NCI-H2029 (cell line): Measurements from ENCODE around the gene EXOC3.
"Not testable (repeated sequence)": the region's sequence is repeated elsewhere in the genome, so short reads cannot be mapped to it uniquely, and the experiment has no call there.

Experiments
- DNase-seq: peaks from one replicate; lab custom pipeline; 2025; lab: John Stamatoyannopoulos, UW

EXOC3 gene

DNA sequence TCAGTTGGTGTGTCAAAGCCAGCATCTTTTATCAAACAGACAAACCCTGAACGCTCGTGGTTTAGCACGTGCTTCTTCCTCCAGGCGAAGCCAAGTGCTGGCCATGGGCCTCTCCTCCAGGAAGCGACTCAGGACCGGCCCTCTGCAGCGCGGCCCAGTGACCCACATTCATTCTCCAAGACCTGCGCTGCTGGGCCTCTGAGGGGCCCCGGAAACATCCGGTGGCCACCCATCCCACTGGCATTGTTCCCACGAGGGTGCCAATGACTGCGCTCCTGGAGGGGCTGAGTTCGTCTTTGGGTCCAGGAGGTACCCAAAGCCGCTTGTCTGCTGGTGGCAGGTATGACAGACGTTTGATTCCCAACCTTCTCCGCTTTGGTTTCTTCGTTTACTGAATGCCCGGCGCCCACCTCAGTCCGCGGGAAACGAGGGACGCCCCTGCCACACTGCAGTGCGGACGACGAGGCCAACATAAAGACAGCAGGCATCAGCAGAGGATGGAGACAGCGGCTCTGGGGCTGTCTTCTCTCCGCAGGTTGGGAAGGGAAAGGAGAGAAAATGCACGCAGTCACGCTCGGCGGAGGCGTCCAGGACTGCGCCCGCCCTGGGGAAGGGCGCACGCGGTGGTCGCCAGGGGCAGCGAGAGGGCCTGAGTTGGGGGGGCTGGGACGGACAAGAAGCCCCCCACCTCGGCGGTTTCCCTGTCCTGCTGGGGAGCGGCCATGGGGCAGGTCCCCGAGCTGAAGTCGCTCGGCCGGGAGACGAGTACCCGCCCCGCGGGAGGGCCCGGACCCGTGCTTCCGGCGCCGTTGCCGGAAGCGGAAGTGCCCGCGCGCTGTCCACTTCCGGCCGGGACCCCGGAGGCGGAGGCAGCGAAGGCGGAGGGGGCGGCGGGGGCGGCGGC is at the start of gene EXOC3:
Gene EXOC3 (plus strand): TSS at position 842 of the 904 bp plus-strand sequence. CDS start 3,030 bp downstream, outside the sequence.
- peak; percentile 61 for DNase-seq

DNA sequence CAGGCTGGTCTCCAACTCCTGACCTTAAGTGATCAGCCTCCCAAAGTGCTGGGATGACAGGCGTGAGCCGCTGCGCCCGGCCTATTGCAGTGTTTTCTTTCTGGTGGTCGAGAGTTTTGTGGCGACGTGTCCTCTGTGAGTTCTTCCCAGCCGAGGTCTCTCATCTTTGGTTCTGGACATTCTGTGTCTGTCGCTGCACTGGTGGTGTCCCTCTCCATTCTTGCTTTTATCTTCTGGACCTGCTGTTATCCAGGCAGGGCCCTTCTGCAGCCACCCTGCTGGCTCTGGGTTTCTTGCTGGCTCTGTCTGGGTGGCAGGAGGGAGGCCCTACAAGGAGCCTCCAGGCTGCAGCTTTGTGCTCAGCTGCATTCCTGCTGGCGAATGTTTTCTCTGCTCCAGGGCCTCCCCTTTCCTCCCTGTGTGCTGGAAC is 49.1 kb upstream of the EXOC3 start:
- DNase-seq, result no peak

DNA sequence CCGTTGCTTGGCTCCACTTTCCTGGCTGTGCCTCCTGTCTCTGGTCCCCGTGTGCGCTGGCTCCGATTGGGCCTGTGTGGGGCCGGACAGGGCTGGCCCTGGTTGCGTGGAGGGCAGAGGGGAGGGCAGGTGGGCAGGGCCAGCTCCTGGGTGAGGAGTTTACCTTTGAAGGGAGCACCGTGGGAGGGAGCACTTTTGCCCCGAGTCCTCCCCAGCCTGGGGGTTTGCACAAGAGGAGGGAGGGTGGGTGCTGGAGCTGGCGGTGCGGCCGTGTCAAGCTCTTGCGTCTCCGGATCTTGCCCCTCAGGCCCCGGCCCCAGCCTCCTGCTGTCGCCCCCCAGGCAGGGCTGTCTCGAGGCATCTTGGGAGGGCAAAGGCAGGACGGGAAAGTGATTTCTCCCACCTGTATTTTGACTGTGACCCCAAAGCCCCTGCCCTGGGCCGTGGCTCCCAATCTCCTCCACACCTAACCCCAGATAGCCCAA is 48.3 kb upstream of the EXOC3 start:
- DNase-seq, result no peak

DNA sequence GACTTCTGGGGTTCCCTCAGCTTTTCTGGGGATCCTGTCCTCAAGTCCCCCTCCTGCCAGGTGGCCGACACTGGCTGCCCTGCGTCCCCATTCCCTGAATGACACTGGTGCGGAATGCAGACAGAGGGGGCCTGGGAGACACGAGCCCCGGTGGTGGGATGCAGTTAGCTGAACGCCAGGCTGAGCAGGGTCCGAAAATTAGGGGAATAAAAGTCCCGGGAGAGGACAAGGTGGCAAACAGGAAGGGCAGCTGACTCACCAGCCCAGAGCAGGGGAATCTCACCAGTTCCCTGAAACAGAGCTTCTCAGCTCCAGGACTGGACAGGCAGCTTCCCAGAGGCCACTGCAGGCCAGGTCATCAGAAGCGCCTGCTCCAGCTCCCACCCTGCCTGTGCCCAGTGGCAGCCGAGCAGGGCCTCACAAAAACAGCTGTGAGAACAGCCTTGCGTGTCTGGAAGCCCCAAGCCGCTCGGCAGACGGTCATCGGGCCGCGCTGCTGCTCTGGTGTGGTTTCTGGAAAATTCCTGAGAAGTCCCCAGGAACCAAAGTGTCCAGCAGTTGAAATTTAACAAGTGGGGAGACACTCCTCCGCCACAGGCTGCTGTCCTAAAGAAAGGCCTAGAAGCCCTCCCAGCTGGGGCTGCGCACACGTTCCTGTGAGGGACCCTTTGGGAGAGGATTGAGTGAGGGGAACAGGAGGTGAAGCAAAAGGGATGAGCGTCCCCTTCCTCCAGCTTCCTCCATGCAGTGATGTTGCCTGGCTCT is 47.6 kb upstream of the EXOC3 start:
- DNase-seq, result no peak

DNA sequence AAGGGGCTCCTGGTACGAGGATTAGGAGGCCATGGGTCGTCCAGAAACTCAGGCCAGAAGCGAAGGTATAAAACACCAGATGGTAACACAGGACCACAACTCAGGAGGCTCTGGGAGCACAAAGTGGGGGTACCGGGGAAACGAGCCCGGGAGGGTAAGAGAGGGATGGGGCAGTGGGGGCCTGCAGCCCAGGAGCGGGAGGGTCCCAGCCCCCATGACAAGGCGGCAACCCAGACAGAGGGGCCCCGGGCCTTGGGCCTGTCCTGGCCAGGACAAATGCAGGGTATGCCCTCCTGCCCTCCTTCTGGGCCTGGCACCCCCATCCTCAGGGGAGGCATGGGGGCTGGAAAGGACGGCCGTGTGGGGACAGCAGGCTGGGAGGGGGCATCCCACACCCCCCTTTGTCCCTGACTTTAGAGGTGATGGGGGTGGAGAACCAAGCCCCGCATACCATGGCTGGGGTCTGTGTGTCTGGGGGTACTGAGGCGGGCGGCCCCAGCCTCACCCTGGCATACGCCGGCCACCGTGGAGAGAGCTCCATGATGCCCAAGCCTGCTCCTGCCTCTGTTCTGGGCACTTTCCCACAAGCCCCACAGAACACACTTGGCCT is 47.0 kb upstream of the EXOC3 start:
- DNase-seq, result no peak

DNA sequence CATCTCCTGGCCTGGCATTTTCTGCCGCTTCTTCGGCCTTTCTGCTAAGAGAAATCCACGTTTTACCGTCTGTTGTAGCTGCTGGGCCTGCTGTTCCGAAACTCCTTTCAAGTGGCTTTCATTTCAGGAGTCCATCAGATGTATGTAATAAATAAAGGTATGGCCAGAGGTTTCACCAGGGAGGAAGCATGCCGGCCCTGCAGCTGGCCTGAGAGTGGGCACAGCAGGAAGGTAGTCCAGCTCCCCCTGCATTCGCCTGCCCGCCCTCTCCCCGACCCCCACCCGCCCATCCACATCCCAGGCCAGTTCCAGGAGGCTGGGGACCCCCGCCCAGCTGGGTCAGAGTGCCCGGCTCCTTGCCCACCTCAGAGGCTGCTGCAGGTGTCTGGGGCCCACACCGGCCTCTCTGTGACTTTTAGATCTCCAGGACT is 46.4 kb upstream of the EXOC3 start:
- DNase-seq, result no peak

DNA sequence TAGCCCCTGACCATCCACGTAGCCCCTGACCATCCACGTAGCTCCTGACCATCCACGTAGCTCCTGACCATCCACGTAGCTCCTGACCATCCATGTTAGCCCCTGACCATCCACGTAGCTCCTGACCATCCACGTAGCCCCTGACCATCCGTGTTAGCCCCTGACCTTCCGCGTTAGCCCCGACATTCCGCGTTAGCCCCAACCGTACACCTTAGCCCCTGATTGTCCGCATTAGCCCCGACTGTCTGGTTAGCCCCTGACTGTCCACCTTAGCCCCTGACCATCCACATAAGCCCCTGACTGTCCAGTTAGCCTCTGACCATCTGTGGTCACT is 44.9 kb upstream of the EXOC3 start:
- DNase-seq, result not testable (repeated sequence)

DNA sequence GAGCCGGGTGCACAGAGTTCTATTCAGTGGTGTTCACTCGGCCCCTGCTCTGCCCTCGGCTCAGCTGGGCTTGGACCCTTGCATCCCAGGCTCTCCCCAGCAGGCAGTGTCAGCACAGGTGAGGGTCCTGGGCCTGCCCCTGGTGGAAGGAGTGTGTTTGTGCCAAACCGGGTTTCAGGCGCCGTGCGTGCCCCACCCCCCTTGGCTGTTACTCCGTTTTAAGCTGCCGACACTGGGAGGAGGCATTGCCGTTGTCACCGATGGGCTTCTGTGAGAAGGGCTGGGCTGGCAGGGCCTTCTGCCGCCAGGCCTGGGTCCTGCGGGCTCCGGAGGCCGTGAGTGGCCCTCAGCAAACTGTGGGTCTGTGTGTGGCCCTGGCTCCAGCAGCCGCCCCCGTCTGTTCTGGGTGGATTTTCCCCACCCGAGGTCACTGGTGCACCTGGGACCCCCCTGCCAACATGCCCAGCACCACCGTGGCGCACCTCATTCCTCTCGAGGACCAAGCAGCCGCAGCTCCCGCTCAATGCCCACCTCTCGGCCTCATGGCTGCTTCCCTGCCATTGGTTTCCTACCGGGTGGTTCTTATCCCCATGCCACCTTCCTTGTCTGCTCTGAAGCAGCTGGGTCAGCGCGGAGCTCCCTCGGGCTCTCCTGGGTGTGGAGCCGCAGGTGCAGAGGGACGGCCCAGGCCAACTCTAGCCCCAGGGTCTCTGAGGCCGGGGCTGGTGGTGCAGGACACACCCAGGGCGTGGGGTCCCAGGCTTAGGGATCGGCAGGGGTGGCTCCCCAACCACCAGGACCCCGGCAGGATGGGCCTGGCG is 44.3 kb upstream of the EXOC3 start:
- no peak for DNase-seq

DNA sequence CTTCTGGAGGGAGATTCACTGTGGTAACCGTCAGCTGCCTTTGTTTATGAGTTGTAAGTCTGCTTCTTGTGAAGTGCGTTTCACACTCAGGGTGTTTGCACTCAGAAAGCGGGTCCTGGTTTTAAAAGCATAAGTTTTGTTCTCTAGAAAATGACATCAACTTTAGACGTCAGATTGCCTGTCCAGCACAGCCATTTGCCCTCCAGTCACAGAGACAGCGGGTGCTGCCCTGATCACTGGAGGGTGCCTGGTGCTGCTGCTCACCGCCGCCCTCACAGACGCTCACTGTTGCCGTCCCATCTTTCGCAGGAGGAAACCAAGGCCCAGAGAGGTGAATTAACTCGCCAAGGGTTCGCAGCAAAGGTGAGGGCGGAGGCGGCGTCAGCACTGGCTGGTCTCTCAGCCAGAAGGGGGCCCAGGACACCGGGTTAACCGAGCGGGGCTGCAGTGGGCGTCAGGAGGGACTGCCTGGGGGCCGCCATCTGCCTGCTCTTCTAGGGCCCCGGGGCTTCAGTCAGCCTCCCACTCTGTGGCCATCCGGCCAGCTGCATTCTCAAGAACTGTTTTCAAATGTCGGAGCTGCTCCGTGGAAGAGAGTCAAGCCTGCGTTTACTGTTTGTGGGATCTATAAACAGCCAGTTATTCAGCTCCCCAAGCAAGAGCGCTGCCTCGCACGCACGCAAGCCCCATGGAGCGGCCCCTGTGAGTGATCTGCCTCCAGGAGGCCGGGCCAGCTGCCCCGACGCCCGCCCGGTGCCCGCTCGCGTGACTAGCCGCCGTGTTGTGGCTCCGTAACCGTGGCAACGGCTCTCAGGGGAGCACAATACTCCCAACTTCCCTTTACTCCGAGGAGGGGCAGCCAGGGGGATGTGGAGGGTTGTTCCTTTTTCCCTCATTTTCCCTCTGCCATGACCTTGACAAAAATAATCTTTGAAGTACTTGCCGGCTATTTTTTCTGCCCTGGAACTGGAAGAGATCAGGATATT is 43.4 kb upstream of the EXOC3 start:
- DNase-seq, result peak; percentile 81

DNA sequence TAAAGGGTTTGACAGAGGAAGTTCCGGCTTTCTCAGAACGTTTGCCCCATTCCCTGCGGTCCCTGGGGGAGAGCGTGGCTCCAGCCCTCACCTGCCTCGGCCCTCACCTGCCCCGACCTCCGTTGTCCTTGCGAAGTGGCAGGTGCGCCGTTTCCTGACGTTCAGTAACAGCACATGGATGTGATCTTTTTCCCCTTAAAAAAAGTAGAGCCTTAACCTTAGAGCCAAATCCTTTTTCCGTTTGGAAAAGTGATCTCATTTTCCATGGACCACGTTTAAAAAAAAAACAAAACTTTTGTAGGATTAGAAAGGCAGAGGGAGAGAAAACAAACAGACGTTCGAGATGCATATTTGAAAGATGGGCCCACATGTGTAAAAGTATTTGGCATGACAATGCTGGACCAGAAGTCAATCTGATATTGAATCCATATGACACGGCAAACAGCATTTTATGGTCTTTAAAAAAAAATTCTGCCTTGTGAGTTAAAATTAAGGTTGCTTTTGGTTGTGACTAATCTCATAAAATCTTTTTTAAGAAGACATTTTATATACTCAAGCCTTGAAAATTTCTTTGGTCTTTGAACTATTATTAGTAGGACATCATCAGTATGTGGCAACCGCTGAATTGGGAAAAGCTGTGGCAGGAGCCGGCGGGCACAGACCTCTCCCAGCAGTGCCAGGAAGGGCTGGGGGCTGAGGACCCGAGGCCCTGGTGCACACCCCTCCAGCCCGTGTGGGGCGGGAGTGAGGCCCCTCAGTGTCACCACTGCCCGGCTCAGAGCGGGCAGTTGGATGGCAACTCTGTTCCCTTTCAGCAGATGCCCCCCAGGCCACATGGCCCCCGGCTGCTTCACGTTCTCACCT is 42.5 kb upstream of the EXOC3 start:
- peak; percentile 78 for DNase-seq

DNA sequence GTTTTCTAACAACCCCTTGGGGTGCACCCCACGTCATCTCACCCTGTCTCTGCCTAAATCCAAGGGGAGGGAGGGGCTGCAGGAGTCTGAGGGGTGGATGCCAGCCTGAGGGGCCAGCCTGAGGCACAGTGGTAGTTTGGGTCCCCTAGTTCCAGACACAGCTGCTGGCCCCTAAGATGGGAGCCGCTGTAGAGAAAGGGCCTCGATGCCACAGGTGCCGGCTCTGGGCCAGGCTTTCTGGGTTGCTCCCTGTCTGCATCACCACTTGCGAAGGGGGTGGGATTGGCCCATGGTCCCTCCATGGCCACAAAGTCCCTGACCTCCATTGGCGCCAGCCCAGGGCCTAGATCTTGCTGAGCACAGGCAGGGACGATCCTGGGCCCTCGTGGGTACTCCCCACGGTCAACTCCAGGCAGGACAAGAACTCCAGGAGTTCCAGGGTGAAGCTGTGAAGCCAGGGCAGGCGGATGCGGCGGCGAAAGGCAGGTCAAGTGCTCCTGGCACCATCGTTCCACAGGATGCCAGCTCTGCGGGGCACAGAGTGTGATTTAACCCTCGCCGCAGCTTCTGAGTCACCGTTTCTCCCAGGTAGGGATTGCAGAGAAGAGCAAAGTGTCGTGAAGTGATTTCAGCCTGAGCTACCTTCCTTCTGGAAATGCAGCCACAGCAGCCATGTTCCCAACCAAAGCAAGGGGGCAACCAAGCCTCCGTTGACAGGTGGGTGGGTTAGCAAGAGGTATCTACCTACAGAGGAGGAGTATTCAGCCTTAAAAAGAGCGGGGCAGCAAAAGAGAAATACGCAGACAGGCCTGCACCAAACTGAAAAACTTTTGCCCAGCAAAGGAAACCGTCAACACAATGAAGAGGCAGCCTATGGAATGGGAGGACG is 41.6 kb upstream of the EXOC3 start:
- DNase-seq, result no peak

DNA sequence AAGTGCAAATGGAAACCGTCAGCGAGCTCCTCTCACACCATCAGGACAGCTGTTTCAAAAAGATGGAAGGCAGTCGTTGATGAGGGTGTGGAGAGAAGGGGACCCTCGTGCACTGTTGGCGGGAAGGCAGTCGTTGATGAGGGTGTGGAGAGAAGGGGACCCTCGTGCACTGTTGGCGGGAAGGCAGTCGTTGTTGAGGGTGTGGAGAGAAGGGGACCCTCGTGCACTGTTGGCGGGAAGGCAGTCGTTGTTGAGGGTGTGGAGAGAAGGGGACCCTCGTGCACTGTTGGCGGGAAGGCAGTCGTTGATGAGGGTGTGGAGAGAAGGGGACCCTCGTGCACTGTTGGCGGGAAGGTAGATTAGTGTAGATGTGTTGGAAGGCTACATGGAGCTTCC is 40.8 kb upstream of the EXOC3 start:
- DNase-seq, result not testable (repeated sequence)

DNA sequence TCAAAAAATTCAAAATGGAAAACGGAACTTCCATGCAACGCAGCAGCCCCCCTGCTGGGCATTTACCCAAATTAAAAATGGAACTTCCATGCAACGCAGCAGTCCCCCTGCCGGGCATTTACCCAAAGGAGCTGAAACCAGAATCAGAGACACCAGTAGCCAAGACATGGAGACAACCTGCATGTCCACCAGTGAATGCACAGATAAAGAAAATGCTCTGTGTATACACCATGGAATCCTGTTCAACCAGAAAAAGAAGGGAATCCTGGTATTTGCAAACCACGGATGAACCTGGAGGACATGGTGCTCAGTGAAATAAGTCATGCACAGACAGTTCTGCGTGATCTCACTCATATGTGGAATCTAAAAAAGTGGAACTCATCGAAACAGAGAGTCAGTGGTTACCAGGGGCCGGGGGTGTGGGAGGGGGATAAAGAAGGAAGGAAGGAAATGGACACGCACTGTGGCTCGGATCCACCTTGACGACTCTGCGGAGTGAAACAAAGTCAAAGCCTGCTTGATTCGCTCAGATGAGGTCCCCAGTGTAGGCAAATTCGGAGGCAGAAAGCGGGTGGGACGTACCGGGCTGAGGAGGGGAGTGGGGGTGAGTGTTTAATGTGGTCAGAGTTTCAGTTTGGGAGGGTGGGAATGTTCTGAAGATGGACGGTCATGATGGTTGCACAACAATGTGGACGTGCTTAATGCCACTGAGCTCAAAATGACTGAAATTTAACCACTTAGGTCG is 40.2 kb upstream of the EXOC3 start:
- no peak for DNase-seq

DNA sequence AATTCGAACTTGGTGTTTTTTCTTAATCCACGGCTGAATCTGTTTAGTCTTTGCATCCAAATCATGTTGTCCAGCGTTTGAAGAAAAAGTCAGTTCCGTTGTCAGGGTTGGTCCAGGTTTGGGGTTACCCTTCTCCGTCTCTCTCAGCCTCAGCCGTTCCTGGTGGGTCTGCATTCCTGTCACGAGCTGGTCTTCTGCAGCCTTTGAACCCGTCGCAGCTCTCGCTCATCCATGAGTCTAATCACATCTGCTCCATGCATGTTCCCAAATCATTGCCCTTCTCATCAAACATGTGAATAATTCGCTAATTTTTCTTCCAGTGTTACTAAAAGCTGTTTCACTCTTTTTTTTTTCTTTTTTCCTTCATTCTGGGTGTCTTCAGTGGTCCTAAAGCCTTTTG is 39.0 kb upstream of the EXOC3 start:
- DNase-seq, result no peak

DNA sequence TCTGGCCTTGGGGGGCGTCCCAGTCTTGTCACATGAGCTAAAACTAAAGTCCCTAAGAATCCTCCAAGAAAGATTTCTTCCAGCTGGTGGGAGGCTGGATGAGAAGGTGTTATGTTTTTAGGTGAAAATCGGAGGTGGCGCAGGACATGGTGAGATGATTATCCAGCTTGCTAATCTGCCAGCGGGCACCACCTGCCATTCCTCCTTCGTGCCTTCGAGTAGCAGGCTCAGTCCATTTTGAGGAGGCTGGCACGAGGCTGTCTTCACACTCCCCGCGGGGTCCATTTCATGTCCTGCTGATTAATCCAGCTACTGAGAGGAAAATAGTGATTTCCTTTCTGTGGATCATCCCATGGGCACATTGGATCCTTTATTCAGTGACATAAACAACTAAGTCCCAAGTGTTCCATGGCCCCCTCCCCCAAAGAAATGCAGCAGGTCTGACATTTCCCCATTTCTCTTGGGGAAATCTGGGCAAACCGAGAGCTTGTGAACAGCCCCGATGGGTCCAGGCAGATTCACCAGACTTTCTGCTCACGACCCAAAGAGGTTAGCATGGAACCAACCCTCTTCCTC is 38.2 kb upstream of the EXOC3 start:
- no peak for DNase-seq

DNA sequence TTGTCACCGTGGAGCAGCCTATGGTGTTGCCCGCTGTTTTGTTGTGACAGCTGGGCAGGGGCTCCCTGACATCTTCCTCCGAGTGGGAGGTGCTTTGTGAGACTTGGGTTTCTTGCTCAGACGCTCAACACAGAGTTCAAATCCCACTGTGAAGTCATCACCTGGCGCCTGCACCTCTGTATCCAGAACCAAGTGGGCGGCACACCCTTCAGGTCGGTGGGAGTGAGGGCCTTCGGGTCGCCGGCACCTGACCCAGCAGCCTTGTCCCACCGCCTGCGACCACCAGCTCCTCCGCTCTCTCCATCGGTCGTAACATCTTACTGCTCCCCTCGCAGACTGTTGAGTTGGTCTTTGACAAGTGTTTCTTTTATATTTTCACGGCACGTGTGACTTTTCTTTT is 37.6 kb upstream of the EXOC3 start:
- no peak for DNase-seq

DNA sequence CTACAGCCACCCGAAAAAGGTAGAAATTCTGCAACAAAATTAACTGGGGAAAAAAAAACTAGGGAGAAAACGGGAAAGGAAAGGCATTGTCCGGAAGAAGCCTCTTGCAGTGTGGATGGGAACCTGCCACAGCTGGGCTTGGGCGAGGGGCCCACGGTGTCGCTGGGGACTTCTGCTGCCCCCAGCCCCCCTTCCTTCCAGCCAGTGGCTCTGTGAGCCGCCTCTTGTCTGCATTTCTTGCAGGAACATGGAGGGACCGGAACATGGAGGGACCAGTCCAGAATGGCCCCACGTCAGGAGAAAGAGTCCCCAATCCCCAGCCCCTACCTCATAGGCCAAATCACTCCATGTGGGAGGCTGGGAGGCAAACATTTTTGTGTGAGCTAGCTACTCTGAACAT is 36.9 kb upstream of the EXOC3 start:
- DNase-seq, result no peak
